ENCODE measurements around the gene GAL. TPM values are rescaled to one million over a fixed set of nuclear protein-coding genes. Genes with fewer than 3 reads are reported as not detected.
A peak's percentile ranks its signal among the peaks of the same experiment; 100 is the strongest.
"Not testable (repeated sequence)": the region's sequence is repeated elsewhere in the genome, so short reads cannot be mapped to it uniquely, and the experiment has no call there.

GAL gene
- 1.0 TPM for total RNA-seq
- 8.7 TPM for polyA plus RNA-seq

GRCh38 chr11:68684385-68685356, at the start of gene GAL:
GAL (plus strand) TSS chr11:68684544; CDS start chr11:68684924, 380 bp downstream.
- H3K4me3 ChIP-seq (ENCODE audit: low read depth, low read length): peak within 1 kb of the TSS; percentile 21

GRCh38 chr11:68634606-68635005, 49.7 kb upstream of the GAL start:
- H3K4me3 ChIP-seq (ENCODE audit: low read depth, low read length); H3K36me3 ChIP-seq (ENCODE audit: insufficient read depth); H3K27ac ChIP-seq (ENCODE audit: low read depth); H3K4me1 ChIP-seq (ENCODE audit: insufficient read depth); DNase-seq (ENCODE audit: extremely low spot score): not testable (repeated sequence)
- 77% methylated on average over 7 of the region's 7 CpGs for WGBS

More at GRCh38 chr11:68684385-68685356, at the start of gene GAL:
- no peaks in the 10 kb centered on the region for H3K36me3 ChIP-seq (ENCODE audit: insufficient read depth)
- no peak within 1 kb of the TSS for H3K27ac ChIP-seq (ENCODE audit: low read depth)
- 4% methylated on average over 113 of the region's 113 CpGs for WGBS
- H3K4me1 ChIP-seq (ENCODE audit: insufficient read depth): no peaks in the 10 kb centered on the region
- DNase-seq (ENCODE audit: extremely low spot score): no peak

- not testable (repeated sequence) for H3K4me1 ChIP-seq (ENCODE audit: insufficient read depth); H3K36me3 ChIP-seq (ENCODE audit: insufficient read depth); DNase-seq (ENCODE audit: extremely low spot score); H3K4me3 ChIP-seq (ENCODE audit: low read depth, low read length); H3K27ac ChIP-seq (ENCODE audit: low read depth)
- WGBS: 57% methylated on average over 6 of the region's 7 CpGs
Observed at GRCh38 chr11:68635172-68635571, 49.2 kb upstream of the GAL start.

GRCh38 chr11:68635883-68636282, 48.5 kb upstream of the GAL start:
- not testable (repeated sequence) for H3K27ac ChIP-seq (ENCODE audit: low read depth); H3K4me3 ChIP-seq (ENCODE audit: low read depth, low read length); H3K36me3 ChIP-seq (ENCODE audit: insufficient read depth); DNase-seq (ENCODE audit: extremely low spot score); H3K4me1 ChIP-seq (ENCODE audit: insufficient read depth)
- WGBS: 84% methylated on average over 10 of the region's 10 CpGs

GRCh38 chr11:68639322-68639721, 45.0 kb upstream of the GAL start:
- not testable (repeated sequence) for H3K36me3 ChIP-seq (ENCODE audit: insufficient read depth); DNase-seq (ENCODE audit: extremely low spot score); H3K27ac ChIP-seq (ENCODE audit: low read depth); H3K4me3 ChIP-seq (ENCODE audit: low read depth, low read length); H3K4me1 ChIP-seq (ENCODE audit: insufficient read depth)
- 69% methylated on average over 3 of the region's 3 CpGs for WGBS

- WGBS: 85% methylated on average over 15 of the region's 15 CpGs
- Histone ChIP-seq H3K36me3 (ENCODE audit: insufficient read depth) (no peaks in the 10 kb centered on the region), H3K4me3 (ENCODE audit: low read depth, low read length) (no peak overlapping the region), H3K27ac (ENCODE audit: low read depth) (no peak overlapping the region), H3K4me1 (ENCODE audit: insufficient read depth) (no peaks in the 10 kb centered on the region)
- no peak for DNase-seq (ENCODE audit: extremely low spot score)
Observed at GRCh38 chr11:68641880-68642279, 42.5 kb upstream of the GAL start.

- Histone ChIP-seq H3K4me3 (ENCODE audit: low read depth, low read length) (no peak overlapping the region), H3K4me1 (ENCODE audit: insufficient read depth) (no peaks in the 10 kb centered on the region), H3K36me3 (ENCODE audit: insufficient read depth) (no peaks in the 10 kb centered on the region), H3K27ac (ENCODE audit: low read depth) (no peak overlapping the region)
- DNase-seq (ENCODE audit: extremely low spot score): no peak
- WGBS: 36% methylated on average over 12 of the region's 12 CpGs
Observed at GRCh38 chr11:68643585-68643984, 40.8 kb upstream of the GAL start.

- Histone ChIP-seq H3K4me1 (ENCODE audit: insufficient read depth) (no peaks in the 10 kb centered on the region), H3K4me3 (ENCODE audit: low read depth, low read length) (no peak overlapping the region), H3K27ac (ENCODE audit: low read depth) (no peak overlapping the region), H3K36me3 (ENCODE audit: insufficient read depth) (no peaks in the 10 kb centered on the region)
- 92% methylated on average over 1 of the region's 1 CpG for WGBS
- no peak for DNase-seq (ENCODE audit: extremely low spot score)
Observed at GRCh38 chr11:68646832-68647231, 37.5 kb upstream of the GAL start.

GRCh38 chr11:68649851-68650555, 34.3 kb upstream of the GAL start:
- no peaks in the 10 kb centered on the region for H3K36me3 ChIP-seq (ENCODE audit: insufficient read depth)
- no peak overlapping the region for H3K27ac ChIP-seq (ENCODE audit: low read depth)
- WGBS: 64% methylated on average over 37 of the region's 38 CpGs
- H3K4me1 ChIP-seq (ENCODE audit: insufficient read depth): no peaks in the 10 kb centered on the region
- no peak overlapping the region for H3K4me3 ChIP-seq (ENCODE audit: low read depth, low read length)
- no peak for DNase-seq (ENCODE audit: extremely low spot score)

- Histone ChIP-seq H3K27ac (ENCODE audit: low read depth) (no peak overlapping the region), H3K4me3 (ENCODE audit: low read depth, low read length) (no peak overlapping the region), H3K36me3 (ENCODE audit: insufficient read depth) (no peaks in the 10 kb centered on the region), H3K4me1 (ENCODE audit: insufficient read depth) (no peaks in the 10 kb centered on the region)
- WGBS: 87% methylated on average over 14 of the region's 14 CpGs
- no peak for DNase-seq (ENCODE audit: extremely low spot score)
Observed at GRCh38 chr11:68650801-68651200, 33.5 kb upstream of the GAL start.

- H3K4me3 ChIP-seq (ENCODE audit: low read depth, low read length): no peak overlapping the region
- 60% methylated on average over 22 of the region's 22 CpGs for WGBS
- H3K4me1 ChIP-seq (ENCODE audit: insufficient read depth): no peaks in the 10 kb centered on the region
- no peak overlapping the region for H3K27ac ChIP-seq (ENCODE audit: low read depth)
- no peaks in the 10 kb centered on the region for H3K36me3 ChIP-seq (ENCODE audit: insufficient read depth)
- DNase-seq (ENCODE audit: extremely low spot score): no peak
Observed at GRCh38 chr11:68651208-68651984, 32.9 kb upstream of the GAL start.

- no peaks in the 10 kb centered on the region for H3K4me1 ChIP-seq (ENCODE audit: insufficient read depth)
- 70% methylated on average over 16 of the region's 16 CpGs for WGBS
- no peaks in the 10 kb centered on the region for H3K36me3 ChIP-seq (ENCODE audit: insufficient read depth)
- no peak overlapping the region for H3K4me3 ChIP-seq (ENCODE audit: low read depth, low read length)
- no peak overlapping the region for H3K27ac ChIP-seq (ENCODE audit: low read depth)
- DNase-seq (ENCODE audit: extremely low spot score): no peak
Observed at GRCh38 chr11:68651985-68652682, 32.2 kb upstream of the GAL start.

GRCh38 chr11:68652683-68653156, 31.6 kb upstream of the GAL start:
- no peak for DNase-seq (ENCODE audit: extremely low spot score)
- Histone ChIP-seq H3K36me3 (ENCODE audit: insufficient read depth) (no peaks in the 10 kb centered on the region), H3K4me3 (ENCODE audit: low read depth, low read length) (no peak overlapping the region), H3K4me1 (ENCODE audit: insufficient read depth) (no peaks in the 10 kb centered on the region), H3K27ac (ENCODE audit: low read depth) (no peak overlapping the region)
- 86% methylated on average over 12 of the region's 12 CpGs for WGBS
